H9 (cell line): ENCODE measurements around the gene NOXRED1. TPM values are rescaled to one million over a fixed set of nuclear protein-coding genes. Genes with fewer than 3 reads are reported as not detected.

Experiments used
- DNase-seq: peaks from one replicate; pipeline ENCODE4 v3.0.0-alpha.2; 2017
- H2AFZ ChIP-seq: one replicate; pipeline ENCODE4 v1.6.1; 2013; ENCODE audit warnings: mild to moderate bottlenecking, low read length, control low read depth, moderate library complexity
- H2AK5ac ChIP-seq: 2 replicates; pipeline ENCODE4 v1.6.1; 2013; ENCODE audit warnings: low read length, control low read depth, mixed read lengths; ENCODE audit not compliant: insufficient read length
- H2BK120ac ChIP-seq: one replicate; pipeline ENCODE4 v1.6.1; 2013; ENCODE audit warnings: low read depth, mild to moderate bottlenecking, low read length, control low read depth, inconsistent platforms; ENCODE audit not compliant: poor library complexity, severe bottlenecking
- H2BK12ac ChIP-seq: 2 replicates; pipeline ENCODE4 v1.6.1; 2013; ENCODE audit warnings: low read length, control low read depth, mixed read lengths, low read depth; ENCODE audit not compliant: insufficient read length
- H2BK15ac ChIP-seq: 2 replicates; pipeline ENCODE4 v1.6.1; 2013; ENCODE audit warnings: low read depth, low read length, control low read depth
- H2BK20ac ChIP-seq: one replicate; pipeline ENCODE4 v1.6.1; 2013; ENCODE audit warnings: low read depth, mild to moderate bottlenecking, low read length, control low read depth, inconsistent platforms; ENCODE audit not compliant: poor library complexity, severe bottlenecking
- H2BK5ac ChIP-seq: 2 replicates; pipeline ENCODE4 v1.6.1; 2013; ENCODE audit warnings: low read length, control low read depth, mixed read lengths; ENCODE audit not compliant: insufficient read length
- H3K14ac ChIP-seq: 2 replicates; pipeline ENCODE4 v1.6.1; 2013; ENCODE audit warnings: low read length, control low read depth; ENCODE audit not compliant: insufficient read depth
- H3K18ac ChIP-seq: 2 replicates; pipeline ENCODE4 v1.6.1; 2013; ENCODE audit warnings: low read depth, mild to moderate bottlenecking, mixed read lengths, low read length, control low read depth; ENCODE audit not compliant: insufficient read length
- H3K23ac ChIP-seq: 2 replicates; pipeline ENCODE4 v1.6.1; 2013; ENCODE audit warnings: low read length, control low read depth, mixed read lengths, low read depth; ENCODE audit not compliant: insufficient read length
- H3K23me2 ChIP-seq: 2 replicates; pipeline ENCODE4 v1.6.1; 2013; ENCODE audit warnings: low read depth, mild to moderate bottlenecking, mixed read lengths, low read length, control low read depth; ENCODE audit not compliant: insufficient read length, poor library complexity, severe bottlenecking
- H3K27ac ChIP-seq: 2 replicates; pipeline ENCODE4 v1.5.1; 2013; ENCODE audit warnings: low read length, control low read depth, mixed read lengths, low read depth; ENCODE audit not compliant: insufficient read length
- H3K27me3 ChIP-seq: 2 replicates; pipeline ENCODE4 v1.6.1; 2013; ENCODE audit warnings: low read length, control low read depth, inconsistent platforms; ENCODE audit not compliant: insufficient read depth
- H3K4ac ChIP-seq: 2 replicates; pipeline ENCODE4 v1.6.1; 2013; ENCODE audit warnings: low read depth, mild to moderate bottlenecking, control low read depth, inconsistent platforms, low read length, moderate library complexity
- H3K4me1 ChIP-seq: 2 replicates; pipeline ENCODE4 v1.6.1; 2013; ENCODE audit warnings: low read length, control low read depth, inconsistent platforms; ENCODE audit not compliant: insufficient read depth
- H3K4me2 ChIP-seq: 2 replicates; pipeline ENCODE4 v1.6.1; 2013; ENCODE audit warnings: low read length, control low read depth, mixed read lengths; ENCODE audit not compliant: insufficient read length, insufficient read depth
- H3K56ac ChIP-seq: 2 replicates; pipeline ENCODE4 v1.6.1; 2013; ENCODE audit warnings: low read depth, mild to moderate bottlenecking, mixed read lengths, low read length, control low read depth; ENCODE audit not compliant: insufficient read length
- H3K79me1 ChIP-seq: 2 replicates; pipeline ENCODE4 v1.6.1; 2013; ENCODE audit warnings: low read depth, mild to moderate bottlenecking, moderate library complexity, low read length, control low read depth, inconsistent platforms; ENCODE audit not compliant: insufficient read depth, poor library complexity, severe bottlenecking
- H3K79me2 ChIP-seq: 2 replicates; pipeline ENCODE4 v1.6.1; 2013; ENCODE audit warnings: low read length, control low read depth, inconsistent platforms; ENCODE audit not compliant: insufficient read depth
- H3K9ac ChIP-seq: 2 replicates; pipeline ENCODE4 v1.6.1; 2013; ENCODE audit warnings: low read length, control low read depth, mixed read lengths; ENCODE audit not compliant: insufficient read length; ENCODE audit errors: extremely low read depth
- H3K9me3 ChIP-seq: one replicate; pipeline ENCODE4 v1.6.1; 2013; ENCODE audit warnings: low read depth, low read length, inconsistent platforms; ENCODE audit not compliant: control insufficient read depth
- H3T11ph ChIP-seq: one replicate; pipeline ENCODE4 v1.6.1; 2013; ENCODE audit warnings: mild to moderate bottlenecking, low read length, control low read depth, inconsistent platforms
- H4K20me1 ChIP-seq: one replicate; pipeline ENCODE4 v1.6.1; 2013; ENCODE audit not compliant: control insufficient read depth, insufficient read length, insufficient read depth
- H4K5ac ChIP-seq: 2 replicates; pipeline ENCODE4 v1.6.1; 2013; ENCODE audit warnings: low read depth, mild to moderate bottlenecking, mixed read lengths, low read length, control low read depth; ENCODE audit not compliant: insufficient read length
- H4K8ac ChIP-seq: replicated peaks from 2 replicates; pipeline ENCODE4 v1.6.1; 2013; ENCODE audit warnings: low read length, control low read depth, mixed read lengths, low read depth; ENCODE audit not compliant: insufficient read length
- H4K91ac ChIP-seq: 2 replicates; pipeline ENCODE4 v1.6.1; 2013; ENCODE audit warnings: low read depth, mild to moderate bottlenecking, moderate library complexity, mixed read lengths, low read length, control low read depth; ENCODE audit not compliant: insufficient read length
- H3K27ac Mint-ChIP-seq, 3 experiments: 2 replicates in 2 of 3; 3 replicates in 1 of 3; pipeline ENCODE4 v1.8.0; 2020 to 2021; ENCODE audit warnings: mixed read lengths in 3 of 3, mild to moderate bottlenecking in 1 of 3, moderate library complexity in 1 of 3
- H3K27me3 Mint-ChIP-seq: 2 replicates; pipeline ENCODE4 v1.8.0; 2021; ENCODE audit warnings: low read depth, mild to moderate bottlenecking, moderate library complexity, mixed read lengths
- H3K36me3 Mint-ChIP-seq, 3 experiments: 2 replicates in 2 of 3; 3 replicates in 1 of 3; pipeline ENCODE4 v1.8.0; 2020 to 2021; ENCODE audit warnings: low read depth in 3 of 3, mixed read lengths in 3 of 3; ENCODE audit not compliant: insufficient read depth in 1 of 3
- H3K4me1 Mint-ChIP-seq, 2 experiments: 2 replicates each; pipeline ENCODE4 v1.8.0; 2020; ENCODE audit warnings: mixed read lengths in 2 of 2
- H3K4me3 Mint-ChIP-seq, 2 experiments: 2 replicates in 1 of 2; 3 replicates in 1 of 2; pipeline ENCODE4 v1.8.0; 2020 to 2021; ENCODE audit warnings: mild to moderate bottlenecking in 2 of 2, mixed read lengths in 2 of 2, moderate library complexity in 1 of 2
- H3K9me3 Mint-ChIP-seq, 2 experiments: 2 replicates in 1 of 2; 3 replicates in 1 of 2; pipeline ENCODE4 v1.8.0; 2020; ENCODE audit warnings: mild to moderate bottlenecking in 2 of 2, mixed read lengths in 2 of 2, moderate library complexity in 1 of 2
- WGBS: extraction: QIAGEN DNeasy Blood & Tissue Kit; methylation state at CpG from one replicate; pipeline ENCODE4 v1.1.7; 2013; ENCODE audit warnings: missing lambda C conversion rate, low lambda C conversion rate, mixed read lengths; ENCODE audit not compliant: insufficient read length; ENCODE audit errors: extremely low coverage; 5-methylcytosine and 5-hydroxymethylcytosine counted together
- total RNA-seq: library from RNA; stranded (reverse); gene quantifications from 2 replicates; pipeline ENCODE4 v1.2.1, GENCODE V29; 2021
- TF ChIP-seq, protein P1 (sequence below): fragments of 200-600 bp; sonication (generic); conservative IDR thresholded peaks from 3 replicates; pipeline ENCODE4 v1.8.0; 2021; ENCODE audit warnings: antibody characterized with exemption, mild to moderate bottlenecking

The NOXRED1 gene
- total RNA-seq, 1 experiment from 2014 or later = not detected

DNA sequence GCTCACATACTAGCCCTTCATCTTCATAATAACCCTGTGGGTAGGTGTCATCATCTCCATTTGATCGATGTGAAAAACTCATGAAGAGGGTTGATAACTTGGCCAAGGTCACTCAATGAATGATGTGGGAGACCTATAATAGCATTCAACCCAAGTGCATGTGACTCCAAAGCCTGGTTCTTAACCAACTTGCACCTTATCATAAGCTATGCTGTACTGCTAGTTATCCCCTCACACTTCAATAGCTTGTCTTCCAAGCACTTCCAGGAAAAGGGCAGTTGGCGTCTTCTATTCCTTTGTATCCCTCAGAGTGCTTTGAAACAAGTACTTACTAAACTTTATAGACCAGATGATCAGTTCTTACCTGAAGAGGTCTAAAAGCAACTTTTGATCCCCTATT is 18.9 kb upstream of the NOXRED1 start:
- no peak overlapping the region for H3K27ac Mint-ChIP-seq
- no peak overlapping the region for H4K5ac ChIP-seq
- H2BK20ac ChIP-seq = no peak overlapping the region
- no peaks in the 10 kb centered on the region for H3K79me2 ChIP-seq
- no peak overlapping the region for H2BK5ac ChIP-seq
- H3K27me3 Mint-ChIP-seq = no peaks in the 10 kb centered on the region
- no peaks in the 10 kb centered on the region for H3K79me1 ChIP-seq
- no peak overlapping the region for H3K14ac ChIP-seq
- H3K23me2 ChIP-seq = no peaks in the 10 kb centered on the region
- no peak overlapping the region for H4K8ac ChIP-seq
- no peaks in the 10 kb centered on the region for H3K9me3 Mint-ChIP-seq
- no CpG with 5 or more reads among the region's 2 CpGs for WGBS
- H2AFZ ChIP-seq = no peak overlapping the region
- DNase-seq = no peak
- no peak overlapping the region for H3K56ac ChIP-seq
- no peaks in the 10 kb centered on the region for H3K27me3 ChIP-seq
- no peak overlapping the region for H3K23ac ChIP-seq
- no peak overlapping the region for H2BK12ac ChIP-seq
- H3K4me2 ChIP-seq = no peak overlapping the region
- peaks cover 11 to 45% (median 37%) of the 10 kb centered on the region in 3 experiments for H3K36me3 Mint-ChIP-seq
- no peak overlapping the region for H3K27ac ChIP-seq
- H2BK15ac ChIP-seq = no peak overlapping the region
- H3K18ac ChIP-seq = no peak overlapping the region
- H3K9me3 ChIP-seq = no peaks in the 10 kb centered on the region
- H3K4ac ChIP-seq = no peak overlapping the region
- H2BK120ac ChIP-seq = no peak overlapping the region
- H3K4me1 ChIP-seq = no peaks in the 10 kb centered on the region
- no peak overlapping the region for H3K9ac ChIP-seq
- H3K4me3 Mint-ChIP-seq = no peak overlapping the region
- H4K91ac ChIP-seq = no peak overlapping the region
- H4K20me1 ChIP-seq = no peaks in the 10 kb centered on the region
- H3T11ph ChIP-seq = no peak overlapping the region
- TF ChIP-seq, protein P1, sequence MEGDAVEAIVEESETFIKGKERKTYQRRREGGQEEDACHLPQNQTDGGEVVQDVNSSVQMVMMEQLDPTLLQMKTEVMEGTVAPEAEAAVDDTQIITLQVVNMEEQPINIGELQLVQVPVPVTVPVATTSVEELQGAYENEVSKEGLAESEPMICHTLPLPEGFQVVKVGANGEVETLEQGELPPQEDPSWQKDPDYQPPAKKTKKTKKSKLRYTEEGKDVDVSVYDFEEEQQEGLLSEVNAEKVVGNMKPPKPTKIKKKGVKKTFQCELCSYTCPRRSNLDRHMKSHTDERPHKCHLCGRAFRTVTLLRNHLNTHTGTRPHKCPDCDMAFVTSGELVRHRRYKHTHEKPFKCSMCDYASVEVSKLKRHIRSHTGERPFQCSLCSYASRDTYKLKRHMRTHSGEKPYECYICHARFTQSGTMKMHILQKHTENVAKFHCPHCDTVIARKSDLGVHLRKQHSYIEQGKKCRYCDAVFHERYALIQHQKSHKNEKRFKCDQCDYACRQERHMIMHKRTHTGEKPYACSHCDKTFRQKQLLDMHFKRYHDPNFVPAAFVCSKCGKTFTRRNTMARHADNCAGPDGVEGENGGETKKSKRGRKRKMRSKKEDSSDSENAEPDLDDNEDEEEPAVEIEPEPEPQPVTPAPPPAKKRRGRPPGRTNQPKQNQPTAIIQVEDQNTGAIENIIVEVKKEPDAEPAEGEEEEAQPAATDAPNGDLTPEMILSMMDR = no peak
- no peaks in the 10 kb centered on the region for H3K4me1 Mint-ChIP-seq
- H2AK5ac ChIP-seq = no peak overlapping the region
